ENCODE measurements around the gene TOLLIP. TPM values are rescaled to one million over a fixed set of nuclear protein-coding genes. Genes with fewer than 3 reads are reported as not detected.

The TOLLIP gene
- total and polyA plus RNA-seq, 2 of the 8 experiments (the other 6 are each of a cell fraction or from before 2014, with no cell fraction given): 23.7 to 34.7 TPM

DNA sequence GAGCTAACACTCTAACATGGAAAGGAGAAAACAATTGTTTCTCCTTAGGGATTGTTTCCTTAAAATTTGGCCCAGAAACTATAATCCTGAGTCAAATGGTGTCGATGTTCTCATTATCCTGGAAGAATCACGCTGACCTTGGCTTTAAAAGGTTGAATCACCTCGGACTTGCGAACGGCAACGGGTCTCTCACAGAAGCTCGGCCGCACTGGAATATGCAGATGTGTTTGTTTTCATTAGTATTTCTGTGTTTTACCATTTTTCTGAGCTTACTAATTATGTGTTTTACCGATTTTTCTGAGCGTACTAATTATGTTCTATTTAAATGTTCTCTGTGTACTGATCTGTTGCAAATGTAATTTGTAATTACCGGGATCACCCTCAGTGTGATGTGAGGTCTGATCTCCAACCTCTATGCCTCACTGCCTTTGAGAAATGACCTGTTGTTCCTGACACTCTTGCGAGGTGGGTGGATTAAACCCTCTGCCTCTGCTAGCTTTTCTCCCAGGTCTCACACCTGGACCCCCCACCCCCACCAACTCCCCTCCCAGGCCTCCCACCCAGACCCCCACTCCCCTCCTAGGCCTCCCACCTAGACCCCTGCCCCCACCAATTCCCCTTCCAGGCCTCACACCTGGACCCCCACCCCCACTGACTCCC, 42.0 kb upstream of the TOLLIP start (continued):
- TF ChIP-seq SAP30 (IDR thresholded peaks at IDR 0.05; ENCODE audit: insufficient read depth, insufficient replicate concordance, low read length) (no peak), EGR1 (IDR thresholded peaks at IDR 0.05; ENCODE audit: borderline replicate concordance, low read depth, low read length) (no peak), RAD21 (IDR thresholded peaks at IDR 0.05 in 1 of 2, conservative IDR thresholded peaks at IDR 0.05 in 1 of 2; ENCODE audit: low read depth in 2 of 2, low read length in 2 of 2) (no peak)
- TF ChIP-seq, protein P1, sequence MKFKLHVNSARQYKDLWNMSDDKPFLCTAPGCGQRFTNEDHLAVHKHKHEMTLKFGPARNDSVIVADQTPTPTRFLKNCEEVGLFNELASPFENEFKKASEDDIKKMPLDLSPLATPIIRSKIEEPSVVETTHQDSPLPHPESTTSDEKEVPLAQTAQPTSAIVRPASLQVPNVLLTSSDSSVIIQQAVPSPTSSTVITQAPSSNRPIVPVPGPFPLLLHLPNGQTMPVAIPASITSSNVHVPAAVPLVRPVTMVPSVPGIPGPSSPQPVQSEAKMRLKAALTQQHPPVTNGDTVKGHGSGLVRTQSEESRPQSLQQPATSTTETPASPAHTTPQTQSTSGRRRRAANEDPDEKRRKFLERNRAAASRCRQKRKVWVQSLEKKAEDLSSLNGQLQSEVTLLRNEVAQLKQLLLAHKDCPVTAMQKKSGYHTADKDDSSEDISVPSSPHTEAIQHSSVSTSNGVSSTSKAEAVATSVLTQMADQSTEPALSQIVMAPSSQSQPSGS (IDR thresholded peaks at IDR 0.05; ENCODE audit: low read length): no peak
